GM12873 (cell line): ENCODE results near the gene SACM1L.

Experiments used
- CTCF ChIP-seq: IDR thresholded peaks from 2 replicates; pipeline ENCODE4 v1.5.1; 2012; ENCODE audit warnings: low read depth, mild to moderate bottlenecking, moderate library complexity, low read length, control low read depth; ENCODE audit not compliant: insufficient read depth; ENCODE audit errors: missing control alignments

SACM1L gene

GRCh38 chr3:45771831-45772230 is 82.6 kb downstream of the SACM1L start:
- no peak for TF ChIP-seq CTCF

- no peak for TF ChIP-seq CTCF
These were observed 83.3 kb downstream of the SACM1L start for GRCh38 chr3:45772341-45773035.

- no peak for TF ChIP-seq CTCF
These were observed 83.9 kb downstream of the SACM1L start for GRCh38 chr3:45773072-45773471.

- no peak for TF ChIP-seq CTCF
These were observed 84.7 kb downstream of the SACM1L start for GRCh38 chr3:45773714-45774449.

GRCh38 chr3:45774581-45775521 is 85.7 kb downstream of the SACM1L start:
- TF ChIP-seq CTCF, result no peak

DNA sequence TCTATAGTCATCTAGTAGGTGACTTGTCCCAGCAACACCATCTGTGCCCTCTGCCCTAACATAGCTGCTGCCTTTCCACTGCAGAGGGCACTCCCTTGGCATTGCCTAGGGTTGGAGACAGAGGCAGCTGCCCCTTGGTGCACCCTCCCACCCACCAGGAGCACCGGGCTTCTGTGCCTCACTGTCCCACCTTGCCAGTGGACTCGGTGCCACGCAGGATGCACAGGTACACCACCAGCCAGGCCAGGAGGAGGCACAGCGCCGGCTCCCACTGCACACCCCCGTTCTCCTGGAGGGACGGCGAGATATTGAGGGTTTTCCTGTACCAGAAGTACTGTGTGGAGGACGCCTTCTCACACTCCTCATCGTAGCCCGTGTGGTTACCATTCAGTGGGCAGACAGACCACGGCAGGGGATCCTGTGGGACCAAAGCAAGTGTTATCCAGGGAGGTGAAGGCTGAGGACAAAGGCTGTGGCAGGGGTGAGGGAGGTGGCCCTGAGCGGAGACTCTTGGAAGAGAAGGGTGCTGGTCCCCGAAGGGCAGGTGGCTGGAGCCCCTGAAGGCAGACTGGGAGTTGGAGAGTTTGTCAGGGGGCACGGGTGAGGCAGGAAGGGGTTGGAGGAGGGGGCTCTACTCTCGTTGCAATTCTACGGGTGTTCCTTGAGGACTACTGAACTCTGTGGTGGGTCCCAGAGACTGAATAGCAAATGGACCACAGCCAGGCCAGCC is 86.5 kb downstream of the SACM1L start:
- TF ChIP-seq CTCF, result no peak

GRCh38 chr3:45776301-45776595 is 87.1 kb downstream of the SACM1L start:
- TF ChIP-seq CTCF, result no peak
